Activated T-helper 17 cell treated with anti-CD3 and anti-CD28 coated beads, Interleukin-2, amount 50 U/mL, for 72 hours (primary cell): Measurements from ENCODE around the gene HAUS3. TPM values are rescaled to one million over a fixed set of nuclear protein-coding genes. Genes with fewer than 3 reads are reported as not detected.
A peak's percentile ranks its signal among the peaks of the same experiment; 100 is the strongest.

Source experiments
- ATAC-seq: fragments of 150-1000 bp; cut with Tn5 transposase; replicated peaks from 2 replicates; pipeline ENCODE4 v1.10.0; 2021; ENCODE audit warnings: mild to moderate bottlenecking, moderate library complexity
- H3K27ac Mint-ChIP-seq: one replicate; pipeline ENCODE4 v1.8.0; 2022; ENCODE audit warnings: mixed read lengths
- H3K27me3 Mint-ChIP-seq: one replicate; pipeline ENCODE4 v1.8.0; 2022; ENCODE audit warnings: mixed read lengths
- H3K36me3 Mint-ChIP-seq: one replicate; pipeline ENCODE4 v1.8.0; 2022; ENCODE audit warnings: low read depth, mild to moderate bottlenecking, mixed read lengths
- H3K4me1 Mint-ChIP-seq: one replicate; pipeline ENCODE4 v1.8.0; 2022; ENCODE audit warnings: mixed read lengths
- H3K4me3 Mint-ChIP-seq: one replicate; pipeline ENCODE4 v1.8.0; 2022; ENCODE audit warnings: mild to moderate bottlenecking, mixed read lengths
- H3K9me3 Mint-ChIP-seq: one replicate; pipeline ENCODE4 v1.8.0; 2022; ENCODE audit warnings: mixed read lengths
- total RNA-seq, 2 donors: library from RNA; stranded (reverse); gene quantifications; one replicate each; pipeline ENCODE4 v1.2.3, GENCODE V29; 2022

Gene HAUS3
- total RNA-seq: 10 to 100 TPM; 27.1 to 28.0 TPM

- Mint-ChIP-seq H3K9me3 (no peaks in the 10 kb centered on the region), H3K4me3 (peak within 1 kb of the TSS; percentile 93), H3K27me3 (no peaks in the 10 kb centered on the region), H3K4me1 (peaks cover 52% of the 10 kb centered on the region), H3K27ac (peak within 1 kb of the TSS; percentile 86), H3K36me3 (peaks cover 46% of the 10 kb centered on the region)
- peak; percentile 94 for ATAC-seq
Measured at GRCh38 chr4:2241410-2242353, at the start of gene HAUS3, which contains the start of gene POLN. TSS of gene HAUS3 (minus strand) at chr4:2242121. CDS start at chr4:2240946, 1,175 bp downstream. TSS of gene POLN (minus strand) at chr4:2242121. CDS start at chr4:2229231, 12,890 bp downstream.

GRCh38 chr4:2290974-2291704, 49.2 kb upstream of the HAUS3 start:
- peaks cover 10% of the 10 kb centered on the region for H3K4me1 Mint-ChIP-seq
- H3K36me3 Mint-ChIP-seq: no peaks in the 10 kb centered on the region

GRCh38 chr4:2290488-2290887, 48.6 kb upstream of the HAUS3 start:
- H3K27me3 Mint-ChIP-seq: no peaks in the 10 kb centered on the region
- ATAC-seq: no peak
- H3K9me3 Mint-ChIP-seq: no peaks in the 10 kb centered on the region
- peak overlapping the region; percentile 70 for H3K4me3 Mint-ChIP-seq
- no peaks in the 10 kb centered on the region for H3K36me3 Mint-ChIP-seq
- peak overlapping the region; percentile 84 for H3K27ac Mint-ChIP-seq
- peaks cover 7% of the 10 kb centered on the region for H3K4me1 Mint-ChIP-seq

More at GRCh38 chr4:2290974-2291704, 49.2 kb upstream of the HAUS3 start:
- peak overlapping the region; percentile 70 for H3K4me3 Mint-ChIP-seq
- no peaks in the 10 kb centered on the region for H3K27me3 Mint-ChIP-seq
- peak overlapping the region; percentile 84 for H3K27ac Mint-ChIP-seq
- peak; percentile 91 for ATAC-seq
- no peaks in the 10 kb centered on the region for H3K9me3 Mint-ChIP-seq

GRCh38 chr4:2289955-2290333, 48.0 kb upstream of the HAUS3 start:
- no peaks in the 10 kb centered on the region for H3K36me3 Mint-ChIP-seq
- no peaks in the 10 kb centered on the region for H3K9me3 Mint-ChIP-seq
- peak overlapping the region; percentile 27 for H3K4me3 Mint-ChIP-seq
- no peak for ATAC-seq
- no peaks in the 10 kb centered on the region for H3K27me3 Mint-ChIP-seq
- H3K4me1 Mint-ChIP-seq: peaks cover 5% of the 10 kb centered on the region
- H3K27ac Mint-ChIP-seq: no peak overlapping the region

- Mint-ChIP-seq H3K27ac (no peak overlapping the region), H3K4me1 (peaks cover 5% of the 10 kb centered on the region), H3K27me3 (no peaks in the 10 kb centered on the region), H3K4me3 (peak overlapping the region; percentile 27), H3K9me3 (no peaks in the 10 kb centered on the region), H3K36me3 (no peaks in the 10 kb centered on the region)
- ATAC-seq: no peak
Measured at GRCh38 chr4:2289311-2289954, 47.5 kb upstream of the HAUS3 start.

GRCh38 chr4:2288051-2288541, 46.2 kb upstream of the HAUS3 start:
- Mint-ChIP-seq H3K36me3 (no peaks in the 10 kb centered on the region), H3K4me3 (no peak overlapping the region), H3K27me3 (no peaks in the 10 kb centered on the region), H3K27ac (no peak overlapping the region), H3K4me1 (peaks cover 11% of the 10 kb centered on the region), H3K9me3 (no peaks in the 10 kb centered on the region)
- ATAC-seq: no peak

- no peaks in the 10 kb centered on the region for H3K36me3 Mint-ChIP-seq
- no peak overlapping the region for H3K27ac Mint-ChIP-seq
- H3K4me1 Mint-ChIP-seq: peaks cover 17% of the 10 kb centered on the region
- ATAC-seq: no peak
- no peaks in the 10 kb centered on the region for H3K9me3 Mint-ChIP-seq
- H3K27me3 Mint-ChIP-seq: no peaks in the 10 kb centered on the region
- H3K4me3 Mint-ChIP-seq: no peak overlapping the region
Measured at GRCh38 chr4:2287594-2287915, 45.6 kb upstream of the HAUS3 start.

- Mint-ChIP-seq H3K27me3 (no peaks in the 10 kb centered on the region), H3K27ac (no peak overlapping the region), H3K4me1 (peaks cover 22% of the 10 kb centered on the region), H3K36me3 (no peaks in the 10 kb centered on the region), H3K4me3 (no peak overlapping the region), H3K9me3 (no peaks in the 10 kb centered on the region)
- no peak for ATAC-seq
Measured at GRCh38 chr4:2286904-2287593, 45.1 kb upstream of the HAUS3 start.

- Mint-ChIP-seq H3K4me3 (no peak overlapping the region), H3K9me3 (no peaks in the 10 kb centered on the region), H3K36me3 (no peaks in the 10 kb centered on the region), H3K27ac (no peak overlapping the region), H3K27me3 (no peaks in the 10 kb centered on the region), H3K4me1 (peaks cover 31% of the 10 kb centered on the region)
- no peak for ATAC-seq
Measured at GRCh38 chr4:2285613-2286381, 43.9 kb upstream of the HAUS3 start.

GRCh38 chr4:2284934-2285612, 43.2 kb upstream of the HAUS3 start:
- Mint-ChIP-seq H3K36me3 (no peaks in the 10 kb centered on the region), H3K4me1 (peaks cover 30% of the 10 kb centered on the region), H3K27ac (no peak overlapping the region), H3K4me3 (no peak overlapping the region), H3K27me3 (no peaks in the 10 kb centered on the region), H3K9me3 (no peaks in the 10 kb centered on the region)
- ATAC-seq: no peak

- Mint-ChIP-seq H3K27ac (no peak overlapping the region), H3K9me3 (no peaks in the 10 kb centered on the region)
Measured at GRCh38 chr4:2284161-2284933, 42.4 kb upstream of the HAUS3 start.

GRCh38 chr4:2283199-2283711, 41.3 kb upstream of the HAUS3 start:
- Mint-ChIP-seq H3K9me3 (no peaks in the 10 kb centered on the region), H3K36me3 (no peaks in the 10 kb centered on the region), H3K4me1 (peaks cover 30% of the 10 kb centered on the region), H3K4me3 (no peak overlapping the region), H3K27me3 (no peaks in the 10 kb centered on the region), H3K27ac (no peak overlapping the region)
- ATAC-seq: no peak

More at GRCh38 chr4:2284161-2284933, 42.4 kb upstream of the HAUS3 start:
- ATAC-seq: no peak
- H3K4me3 Mint-ChIP-seq: no peak overlapping the region
- H3K36me3 Mint-ChIP-seq: no peaks in the 10 kb centered on the region
- peaks cover 30% of the 10 kb centered on the region for H3K4me1 Mint-ChIP-seq
- no peaks in the 10 kb centered on the region for H3K27me3 Mint-ChIP-seq
